MM.1S (cell line): ENCODE data around the gene RICTOR.

ENCODE experiments used
- CTCF ChIP-seq: fragments of 300-600 bp; sonication (generic); IDR thresholded peaks from 2 replicates; pipeline ENCODE4 v1.5.1; 2016; ENCODE audit warnings: antibody characterized with exemption, low read length, mixed read lengths
- EZH2 ChIP-seq: fragments of 300-600 bp; sonication (generic); optimal IDR thresholded peaks from 2 replicates; pipeline ENCODE3; 2017; ENCODE audit warnings: low read depth, mild to moderate bottlenecking, antibody characterized with exemption, low read length, mixed read lengths

- no peak for TF ChIP-seq CTCF
- no peak for TF ChIP-seq EZH2
These were observed 2.0 kb upstream of the RICTOR start for GRCh38 chr5:39076101-39076756.
